ENCODE results near the gene MAPKAP1.
A peak's percentile ranks its signal among the peaks of the same experiment; 100 is the strongest.

The MAPKAP1 gene

DNA sequence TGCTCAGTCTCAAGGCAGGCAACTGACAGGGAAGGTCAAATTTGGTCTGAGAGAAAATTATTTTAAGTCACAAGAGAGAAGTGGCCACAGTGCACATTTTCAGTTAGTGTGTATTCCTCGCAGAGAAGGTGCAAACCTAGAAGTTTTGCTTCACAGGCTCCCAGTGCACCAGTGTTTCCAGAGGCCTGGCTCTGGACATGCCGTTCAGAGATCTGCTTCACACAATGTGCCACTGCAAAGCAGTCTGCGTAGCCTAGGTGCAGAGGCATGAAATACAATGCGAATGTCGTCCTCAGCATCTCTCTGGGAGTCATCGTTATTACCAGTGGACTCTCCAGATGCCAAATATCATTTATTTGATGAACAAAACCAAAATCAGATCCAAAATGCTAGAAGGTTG is 147.8 kb downstream of the MAPKAP1 start:
- no peak for DNase-seq

DNA sequence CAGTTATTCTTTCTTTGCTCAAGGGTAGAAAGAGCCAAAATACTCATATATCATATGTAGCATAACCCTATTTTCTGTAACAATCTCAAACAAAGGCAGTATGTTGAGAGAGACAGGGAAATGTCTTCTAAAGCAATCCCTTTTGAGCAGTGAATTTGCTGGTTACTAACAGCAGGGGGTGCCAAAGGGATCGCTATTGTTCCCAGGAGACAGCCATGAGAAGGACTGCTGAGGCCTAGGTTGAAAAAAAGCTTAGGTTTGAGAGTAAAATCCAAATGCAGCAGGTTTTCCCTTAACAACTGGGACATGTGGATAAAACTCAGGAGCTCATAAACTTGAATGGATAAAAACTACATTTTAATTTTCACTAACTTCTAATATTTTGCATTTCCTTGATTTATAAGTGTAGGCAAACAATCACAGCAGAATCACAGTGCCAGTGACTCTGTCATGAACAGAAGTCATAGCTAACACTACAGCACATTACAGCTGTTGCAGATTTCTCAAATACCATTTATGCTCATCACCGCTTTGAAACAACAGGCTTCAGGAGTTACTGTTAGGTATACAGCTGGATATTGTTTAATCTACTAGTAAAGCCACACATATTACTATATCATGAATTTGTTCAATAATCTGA is 148.4 kb downstream of the MAPKAP1 start:
- peak; percentile 57 to 74 for DNase-seq

DNA sequence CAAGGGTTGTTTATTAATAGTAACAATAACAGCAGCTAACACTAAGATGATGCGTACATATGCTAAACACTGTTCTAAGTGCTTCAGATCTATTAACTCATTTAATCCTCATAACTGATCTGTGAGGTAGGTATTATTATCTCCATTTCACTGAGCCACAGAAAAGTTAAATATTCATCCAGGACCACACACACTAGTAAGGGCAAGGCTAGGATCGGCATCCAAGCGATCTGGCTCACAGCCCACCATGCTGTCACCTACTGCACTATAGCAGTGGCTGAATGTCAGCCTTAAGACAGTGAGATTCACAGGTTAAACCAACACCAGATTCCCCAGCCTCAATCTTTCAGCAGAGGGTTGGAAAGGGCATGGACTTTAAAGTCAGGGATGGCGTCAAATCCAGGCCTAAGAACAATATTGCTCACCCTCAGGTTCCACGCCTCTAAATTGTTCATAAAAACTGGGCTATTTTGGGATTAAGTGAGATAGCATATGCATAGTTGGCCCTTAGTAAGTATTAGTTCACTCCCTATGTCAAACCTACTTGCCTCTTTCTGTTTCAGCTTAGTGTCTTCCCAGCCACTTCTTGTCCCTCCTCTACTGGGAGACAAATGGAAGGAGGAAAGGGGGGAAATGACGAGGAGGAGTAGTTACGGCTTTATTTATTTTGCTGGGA is 150.8 kb downstream of the MAPKAP1 start:
- DNase-seq: no peak

DNA sequence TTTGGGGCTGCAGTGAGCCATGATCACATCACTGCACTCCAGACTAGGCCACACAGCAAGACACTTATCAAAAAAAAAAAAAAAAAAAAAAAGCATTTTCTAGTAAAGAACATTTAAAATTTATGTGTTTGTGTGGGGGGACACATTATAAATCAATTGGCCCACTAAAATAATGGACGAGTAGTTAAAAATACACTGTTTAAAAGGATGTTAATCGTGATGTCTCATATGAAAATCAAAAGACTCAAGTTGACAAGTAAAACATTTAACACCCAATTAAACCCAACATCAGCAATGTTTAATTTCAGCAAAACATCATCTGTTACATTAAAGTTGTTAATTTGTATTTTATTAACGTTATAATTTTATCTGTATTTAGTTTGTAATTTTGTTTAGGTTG is 152.3 kb downstream of the MAPKAP1 start:
- no peak for DNase-seq

DNA sequence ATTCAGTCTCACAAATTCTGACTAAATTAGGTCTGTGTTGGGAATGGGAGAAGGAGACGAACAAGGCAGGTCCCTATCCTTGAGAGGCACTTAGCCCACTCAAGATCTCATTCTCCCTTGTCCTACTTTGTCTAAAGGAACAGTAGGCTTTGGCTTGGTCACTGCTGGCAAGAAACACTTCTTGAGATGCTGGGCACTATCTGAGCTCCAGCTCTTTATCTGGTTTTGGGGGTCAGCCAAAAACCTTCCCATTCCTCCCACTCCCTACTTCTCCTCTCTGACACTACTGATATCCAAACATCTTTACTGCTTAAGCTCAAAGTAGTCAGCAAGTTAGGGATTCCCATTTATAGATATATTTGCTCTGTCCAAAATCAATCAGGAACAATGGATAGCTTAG is 155.2 kb downstream of the MAPKAP1 start:
- DNase-seq: no peak

DNA sequence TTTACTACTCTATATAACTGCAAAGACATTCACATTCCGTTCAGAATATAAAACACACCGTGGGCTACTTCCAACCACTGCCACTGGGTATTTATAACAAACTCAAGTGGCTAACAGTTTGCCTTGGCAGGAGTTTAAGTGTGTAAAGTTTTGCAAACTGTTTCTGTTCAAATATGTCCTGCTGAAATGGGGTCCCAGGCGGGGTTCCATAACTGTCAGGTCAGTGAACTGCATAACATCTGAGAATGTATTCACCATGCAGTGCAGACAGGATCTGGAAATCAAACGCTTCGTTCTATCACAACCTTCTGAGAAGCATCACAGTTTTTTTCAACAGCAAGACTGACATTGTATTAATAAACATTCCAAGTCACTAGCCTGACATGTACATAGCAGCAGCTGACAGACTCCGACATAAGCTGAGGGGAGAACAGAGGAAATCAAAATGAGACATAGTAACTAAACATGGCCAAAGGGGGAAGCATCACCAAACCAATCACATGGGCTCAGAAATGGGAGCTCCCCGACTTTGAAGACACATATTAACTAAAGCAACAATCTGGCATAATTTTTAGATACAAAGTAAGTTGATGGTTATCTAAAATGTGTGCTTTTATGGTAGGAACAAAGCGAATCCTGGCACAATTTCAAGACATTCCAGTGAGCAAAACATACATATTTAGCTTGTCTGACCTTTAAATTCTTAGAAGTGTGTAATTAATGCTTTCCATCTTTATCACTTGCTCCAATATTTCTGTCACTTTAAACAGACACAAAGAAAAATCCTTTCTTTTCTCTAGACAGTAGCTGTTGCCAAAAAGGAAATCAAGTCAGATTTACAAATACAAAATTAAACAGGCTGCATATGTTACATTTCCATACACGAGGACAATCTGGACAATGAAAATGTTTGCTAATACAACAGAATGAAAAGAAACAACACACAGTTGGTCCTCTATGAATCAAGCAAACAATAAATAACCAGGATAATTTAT is 156.8 kb downstream of the MAPKAP1 start:
- no peak for DNase-seq

DNA sequence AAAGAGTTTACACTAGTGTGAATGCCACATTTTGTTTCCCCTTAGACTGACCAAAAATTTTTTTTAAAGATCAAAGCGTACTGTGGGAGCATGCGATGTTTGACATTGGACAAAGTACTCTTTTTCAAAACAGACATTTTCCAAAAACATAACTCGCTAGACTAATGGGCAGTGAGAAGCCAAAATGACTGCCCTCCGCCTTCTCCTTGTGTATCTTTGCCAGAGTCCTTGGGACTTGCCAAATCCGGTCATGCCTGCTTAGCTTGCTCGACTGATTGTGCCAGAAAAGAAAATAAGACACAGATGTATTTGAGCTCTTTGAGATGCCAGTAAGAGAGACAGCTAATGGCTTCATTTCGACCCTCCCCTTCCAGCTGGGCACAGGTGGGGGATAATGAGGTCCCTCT is 157.5 kb downstream of the MAPKAP1 start:
- peak in 1 of 2 donors; percentile 8 for DNase-seq

DNA sequence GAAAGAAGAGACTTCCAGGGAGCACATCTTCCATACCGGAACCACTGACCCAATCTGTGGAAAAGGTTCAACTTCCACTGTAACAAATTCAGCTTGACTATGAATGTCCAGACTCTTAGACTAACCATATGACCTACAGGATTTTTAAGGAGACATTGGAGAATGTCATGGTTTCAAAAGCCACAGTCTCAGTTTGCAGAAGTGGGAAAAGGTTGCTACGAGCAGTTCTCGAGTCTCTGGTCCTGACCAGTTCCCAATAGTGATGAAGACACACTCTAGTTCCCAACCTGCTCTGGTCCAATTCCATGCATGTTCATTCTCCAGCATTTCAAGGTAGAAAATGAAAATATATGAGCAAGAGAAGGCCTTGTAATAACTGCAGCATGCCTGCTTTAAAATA is 158.0 kb downstream of the MAPKAP1 start:
- DNase-seq: no peak

DNA sequence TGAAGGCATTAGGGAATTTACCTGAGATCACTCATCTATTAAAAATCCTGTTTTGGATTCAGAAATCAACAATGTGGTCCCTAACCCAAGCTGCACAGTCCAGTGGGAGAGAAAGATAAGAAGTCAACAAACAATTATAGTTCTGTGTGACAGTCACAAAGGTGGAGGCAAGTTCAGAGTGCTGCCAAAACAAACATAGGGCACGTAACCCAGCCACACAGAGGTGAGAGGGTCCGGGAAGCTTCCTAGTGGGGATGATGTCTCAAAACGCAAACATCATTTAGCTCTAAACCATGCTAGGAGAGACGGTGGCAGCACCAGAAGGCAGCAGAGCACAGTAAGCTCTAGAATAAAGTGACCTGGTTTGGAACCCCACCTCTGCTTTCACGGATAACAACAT is 158.9 kb downstream of the MAPKAP1 start:
- DNase-seq: no peak

DNA sequence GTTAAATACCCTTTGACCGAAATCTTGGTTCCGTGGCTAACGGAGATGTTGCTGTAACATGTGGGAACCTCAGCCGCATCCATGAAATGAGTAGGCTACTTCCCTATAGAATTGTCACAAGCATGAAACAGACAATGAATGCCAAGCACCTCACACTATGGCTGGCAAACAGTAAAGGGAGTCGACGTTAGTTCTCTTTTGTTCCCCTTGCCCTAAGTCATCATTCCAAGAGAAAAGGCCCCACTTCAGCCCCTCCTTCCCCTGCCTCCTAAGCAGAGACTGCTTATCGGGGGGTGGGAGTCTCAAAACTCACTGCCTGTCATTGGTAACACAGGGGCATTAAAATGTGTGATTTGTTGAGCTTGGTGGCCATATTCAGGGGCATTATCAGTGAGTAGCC is 159.6 kb downstream of the MAPKAP1 start:
- DNase-seq: no peak

DNA sequence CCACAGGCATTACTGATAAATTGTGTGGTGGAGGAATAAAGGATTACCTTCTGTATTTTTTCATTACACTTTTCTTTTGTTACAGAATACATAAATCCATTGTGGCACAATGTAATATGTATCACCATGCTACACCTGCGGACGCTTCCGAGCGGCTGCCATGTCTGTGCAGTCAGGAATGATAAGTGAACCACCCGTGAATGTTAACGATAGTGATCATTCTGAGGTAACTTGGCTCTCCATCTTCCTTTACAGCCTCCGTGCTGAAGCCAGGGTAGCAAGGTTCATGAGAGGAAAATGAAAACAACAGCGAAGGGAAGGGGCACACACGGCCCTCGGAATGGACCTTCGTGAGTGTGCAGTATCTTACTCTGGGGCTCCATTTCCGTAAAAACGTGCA is 161.2 kb downstream of the MAPKAP1 start:
- DNase-seq: no peak

DNA sequence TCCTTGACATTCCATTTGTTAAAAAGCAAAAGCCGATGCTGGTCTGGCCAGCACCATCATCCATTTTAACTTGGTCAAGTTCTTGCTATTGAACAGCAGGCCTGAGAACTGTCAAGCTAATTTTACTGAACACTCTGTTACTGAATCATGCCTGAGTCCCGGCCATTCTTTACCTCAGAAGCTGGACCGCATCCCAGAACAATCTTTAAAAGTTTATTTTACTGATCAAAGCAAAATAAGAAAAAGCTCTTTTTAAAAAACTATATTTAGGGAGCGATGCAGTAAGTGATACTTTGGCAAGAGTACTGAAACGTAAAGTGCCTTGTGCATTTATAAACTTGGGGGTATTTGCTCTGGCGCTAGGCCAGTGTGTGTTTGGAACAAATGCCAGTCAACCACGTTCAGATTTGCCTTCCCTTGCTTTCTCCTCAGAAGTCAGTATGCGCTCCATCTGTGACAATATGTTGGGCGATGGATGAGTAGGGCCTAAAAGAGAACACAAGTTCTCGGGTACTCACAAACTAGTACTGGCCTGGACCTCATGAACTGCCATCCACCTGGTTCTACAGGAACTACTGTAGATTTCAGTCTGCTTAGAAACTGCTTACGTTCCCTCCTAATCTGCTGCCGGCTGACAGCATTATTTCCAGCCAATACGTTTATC is 161.9 kb downstream of the MAPKAP1 start:
- DNase-seq: peak in 1 of 2 donors; percentile 30

DNA sequence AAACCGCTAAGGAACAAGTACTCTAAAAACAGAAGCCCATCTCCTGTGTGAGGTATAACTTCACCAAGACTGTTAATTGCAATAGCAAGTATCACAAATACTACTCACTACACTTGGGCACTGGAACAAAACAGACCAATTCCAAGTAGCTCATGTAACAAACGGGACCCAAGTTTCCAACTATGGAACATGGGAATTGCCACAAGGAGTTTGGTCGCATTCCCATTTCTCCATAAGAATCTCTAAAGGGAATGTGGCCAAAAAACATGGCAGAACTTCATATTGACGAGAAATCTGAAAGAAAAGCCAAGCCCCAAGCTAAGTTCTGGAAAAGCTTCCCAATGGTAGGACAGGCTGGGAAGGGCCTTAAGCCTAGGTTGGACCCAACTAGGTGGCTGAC is 162.5 kb downstream of the MAPKAP1 start:
- DNase-seq: no peak

DNA sequence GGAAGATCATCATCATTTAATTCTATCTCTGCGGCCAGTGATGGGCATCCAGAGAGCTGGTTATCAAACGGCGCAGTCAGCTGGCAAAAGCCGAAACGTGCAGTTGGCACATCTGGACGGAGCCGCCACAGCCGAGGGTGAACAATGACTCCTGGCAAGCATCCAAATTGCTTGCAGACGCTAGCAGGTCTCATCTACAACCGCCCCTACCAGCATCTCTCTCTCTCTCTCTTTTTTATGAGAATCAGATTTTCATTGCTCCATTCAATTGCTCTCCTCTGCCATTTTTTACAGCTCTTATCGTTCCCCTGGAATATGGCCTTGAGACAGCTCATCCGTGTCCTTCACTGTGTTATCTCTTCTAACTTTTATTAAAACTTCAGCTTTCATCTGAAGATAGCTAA is 165.2 kb downstream of the MAPKAP1 start:
- DNase-seq: no peak

DNA sequence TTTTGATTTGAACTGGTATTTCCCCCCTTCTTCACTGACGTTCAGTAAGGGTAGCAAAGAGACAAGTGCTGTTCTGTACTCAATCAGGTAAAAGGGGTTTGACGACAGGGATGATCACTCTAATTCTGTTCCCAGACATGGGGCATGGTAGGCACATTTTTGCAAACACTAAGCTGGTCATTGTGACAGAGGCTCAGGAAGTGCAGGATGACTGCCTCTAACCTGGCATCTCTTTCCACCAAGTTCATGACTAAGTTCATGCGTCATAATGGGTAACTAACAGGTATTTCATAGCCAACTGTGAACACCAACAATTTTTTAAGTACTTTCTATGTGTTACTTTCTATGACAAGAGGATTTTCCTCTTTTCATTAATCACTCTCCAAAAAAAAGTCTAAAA is 166.5 kb downstream of the MAPKAP1 start:
- no peak for DNase-seq

DNA sequence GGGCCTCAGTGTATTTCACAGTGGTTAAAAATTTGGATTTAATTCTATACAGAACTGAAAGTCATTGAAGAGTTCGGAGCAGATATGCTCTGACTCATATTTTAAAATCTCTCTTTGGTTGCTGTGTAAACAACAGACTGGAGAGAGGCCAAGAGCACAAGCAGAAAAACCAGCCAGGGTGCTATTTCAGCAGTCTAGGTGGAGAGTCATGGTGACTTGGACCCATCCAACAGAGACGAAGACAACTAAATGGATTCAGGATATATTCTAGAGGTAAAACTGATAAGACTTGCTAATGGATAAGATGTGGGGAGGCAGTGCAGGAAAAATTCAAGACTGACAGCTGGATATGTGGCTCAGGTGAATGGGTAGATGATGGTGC is 168.9 kb downstream of the MAPKAP1 start:
- no peak for DNase-seq

DNA sequence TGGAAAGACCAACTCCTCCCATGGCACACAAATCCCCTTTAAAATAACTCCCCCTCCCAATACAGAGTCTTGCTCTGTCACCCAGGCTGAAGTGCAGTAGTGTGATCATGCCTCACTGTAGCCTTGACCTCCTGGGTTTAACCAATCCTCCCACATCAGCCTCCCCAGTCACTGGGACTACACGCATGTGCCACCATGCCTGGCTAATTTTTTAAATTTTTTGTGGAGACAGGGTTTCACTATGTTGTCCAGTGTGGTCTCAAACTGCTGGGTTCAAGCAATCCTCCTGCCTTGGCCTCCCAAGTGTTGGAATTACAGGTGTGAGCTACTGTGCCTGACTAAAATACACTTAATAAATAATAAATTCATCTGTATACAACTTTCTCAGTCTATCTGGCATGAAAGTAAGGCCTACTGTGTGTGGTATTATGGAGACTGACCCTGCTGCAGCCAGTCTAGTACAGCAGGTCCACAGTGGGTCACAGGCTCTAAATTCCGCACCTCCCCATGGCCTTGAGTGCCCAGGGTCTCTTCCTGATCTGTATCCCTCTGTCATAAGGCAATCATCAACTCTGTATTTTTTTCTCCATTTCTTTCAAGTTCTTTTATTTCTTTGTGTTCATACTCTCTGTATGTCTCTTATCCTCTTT is 169.4 kb downstream of the MAPKAP1 start:
- no peak for DNase-seq

DNA sequence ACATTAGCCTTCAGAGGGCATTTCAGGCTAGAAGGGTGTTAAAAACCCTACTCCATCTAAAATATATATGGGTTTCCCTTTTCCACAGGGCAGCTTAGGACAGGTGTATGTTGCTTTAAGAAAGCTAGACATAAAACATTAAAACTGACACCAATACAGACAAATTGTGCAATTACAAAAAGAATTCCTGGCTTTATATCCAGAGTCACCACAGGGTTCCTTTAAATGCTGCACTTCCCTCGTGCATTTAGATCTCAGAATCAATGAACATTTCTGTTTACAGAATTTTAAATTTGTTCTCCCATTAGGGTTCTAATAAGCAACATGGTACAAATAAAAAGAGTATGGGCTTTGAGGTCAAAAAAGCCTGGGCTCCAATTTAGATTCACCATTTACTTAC is 170.2 kb downstream of the MAPKAP1 start:
- no peak for DNase-seq

DNA sequence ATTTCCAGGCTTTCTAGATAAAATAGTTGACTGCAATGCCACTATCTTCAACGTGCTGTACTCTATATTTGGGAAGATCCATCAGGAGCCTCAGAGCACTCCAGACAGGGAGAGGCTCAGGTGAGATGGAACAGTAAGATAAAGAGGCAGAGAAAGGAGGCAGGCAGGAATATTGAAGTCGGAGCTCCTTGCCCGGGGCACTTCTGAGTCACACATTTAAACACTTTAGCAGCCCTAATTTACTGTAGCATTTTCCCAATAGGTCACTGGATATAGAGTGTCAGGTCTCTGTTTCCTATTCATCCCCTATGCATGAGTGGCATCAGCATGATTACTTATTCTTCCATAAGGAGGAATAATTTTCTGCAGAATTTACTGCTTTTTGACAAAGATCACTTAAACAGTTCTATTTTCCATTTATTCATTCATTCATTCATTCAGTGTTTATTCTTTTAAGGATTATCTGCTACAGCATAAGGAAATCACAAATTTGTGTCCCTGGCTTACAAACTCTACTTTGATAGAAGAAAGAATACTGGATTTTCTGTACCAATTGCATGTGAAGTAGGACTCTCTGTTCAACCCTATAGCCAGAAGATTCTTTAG is 170.7 kb downstream of the MAPKAP1 start:
- DNase-seq: no peak

DNA sequence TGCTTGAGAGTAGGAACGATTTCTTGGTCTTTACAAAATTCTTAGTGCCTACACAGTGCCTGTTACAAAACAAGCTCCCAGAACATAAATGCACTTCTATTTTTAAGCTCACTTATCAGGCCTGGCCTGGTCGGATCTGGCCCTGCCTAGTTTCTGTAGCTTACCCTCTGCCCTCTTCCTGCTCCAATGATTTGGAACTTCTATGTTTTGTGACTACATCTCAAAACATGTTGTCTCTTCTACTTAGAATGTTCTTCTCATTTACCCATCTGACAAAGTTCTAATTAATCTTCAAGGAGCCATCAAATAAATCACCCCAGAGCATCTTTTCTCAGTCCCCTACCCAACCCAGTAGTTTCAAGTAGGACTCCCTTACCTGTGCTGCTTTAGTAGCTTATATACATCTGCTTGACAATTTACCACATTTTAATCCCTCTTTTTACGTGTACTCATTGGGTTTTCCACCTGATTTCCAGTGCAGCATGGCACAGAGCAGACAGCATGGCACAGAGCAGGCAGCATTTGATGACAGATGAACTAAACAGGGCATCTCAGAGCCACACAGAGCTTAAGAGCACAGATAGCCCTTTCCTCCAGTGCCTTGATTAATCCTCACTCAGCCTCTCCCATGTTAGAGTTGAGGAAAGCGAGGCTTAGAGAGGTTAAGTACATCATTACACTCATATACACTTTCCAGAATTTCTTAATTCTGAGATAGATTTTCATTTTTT is 171.9 kb downstream of the MAPKAP1 start:
- no peak for DNase-seq

DNA sequence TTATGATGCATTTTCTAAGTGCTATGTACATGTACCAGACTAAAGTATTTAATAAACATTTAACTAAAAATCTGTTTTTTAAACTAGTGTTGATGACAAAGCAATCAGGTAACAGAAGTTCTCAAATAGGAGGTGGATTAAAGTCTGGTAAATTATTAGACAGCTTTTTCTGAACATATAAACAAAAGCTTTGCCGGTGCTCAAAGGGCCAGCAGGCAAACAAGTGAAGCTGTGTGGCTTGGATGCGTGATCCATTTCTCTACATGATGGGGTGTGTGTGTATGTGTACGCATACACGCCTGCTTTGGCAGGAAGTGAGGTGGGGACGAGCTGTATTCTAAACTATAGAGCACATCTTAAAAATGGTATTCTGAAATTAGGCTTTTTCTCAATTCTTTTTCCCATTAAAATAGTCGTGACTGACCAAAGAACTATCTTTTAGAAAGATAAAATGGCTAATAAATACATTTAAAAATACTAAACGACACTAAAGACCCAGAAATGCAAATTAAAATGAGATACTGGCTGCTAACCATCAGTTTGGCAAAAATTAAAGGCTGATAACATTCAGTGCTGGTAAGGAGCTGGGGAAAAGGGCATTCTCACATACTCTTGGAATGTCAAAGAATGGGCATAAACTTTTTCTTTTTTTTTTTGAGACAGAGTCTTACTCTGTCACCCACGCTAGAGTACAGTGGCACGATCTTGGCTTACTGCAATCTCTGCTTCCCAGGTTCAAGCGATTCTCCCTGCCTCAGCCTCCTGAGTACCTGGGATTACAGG is 174.0 kb downstream of the MAPKAP1 start:
- no peak for DNase-seq
